ENCODE data around the gene PLEKHG1.

DNA sequence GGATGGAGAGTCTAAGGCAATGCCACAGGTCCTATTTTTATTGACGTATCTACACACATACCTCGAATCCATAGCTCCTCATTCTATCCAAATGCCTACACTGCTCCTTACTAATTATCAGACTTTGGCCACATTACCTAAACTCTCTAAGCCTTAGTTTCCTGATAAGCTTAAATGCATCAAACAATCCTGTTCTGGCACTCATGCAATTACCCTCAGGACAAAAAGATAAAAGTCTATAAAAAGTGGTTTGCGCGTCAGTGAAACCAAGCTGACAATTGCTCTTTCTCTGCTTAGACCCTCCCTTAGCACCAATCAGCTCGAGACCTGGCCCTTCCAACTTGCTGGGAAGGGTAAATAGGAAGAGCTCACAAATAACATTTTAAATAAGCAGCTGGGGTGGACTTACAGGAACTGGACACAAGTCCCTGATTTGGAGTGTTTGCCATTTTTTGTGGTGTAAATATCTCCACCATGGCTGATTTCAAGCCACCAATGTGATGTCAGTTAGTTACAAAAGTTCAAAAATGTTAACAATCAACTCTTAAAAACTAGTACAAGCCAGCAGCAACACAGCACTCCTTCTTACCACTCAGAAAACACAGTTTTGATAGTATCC lies 7.2 kb upstream of the PLEKHG1 start:
- TF ChIP-seq, protein P1, sequence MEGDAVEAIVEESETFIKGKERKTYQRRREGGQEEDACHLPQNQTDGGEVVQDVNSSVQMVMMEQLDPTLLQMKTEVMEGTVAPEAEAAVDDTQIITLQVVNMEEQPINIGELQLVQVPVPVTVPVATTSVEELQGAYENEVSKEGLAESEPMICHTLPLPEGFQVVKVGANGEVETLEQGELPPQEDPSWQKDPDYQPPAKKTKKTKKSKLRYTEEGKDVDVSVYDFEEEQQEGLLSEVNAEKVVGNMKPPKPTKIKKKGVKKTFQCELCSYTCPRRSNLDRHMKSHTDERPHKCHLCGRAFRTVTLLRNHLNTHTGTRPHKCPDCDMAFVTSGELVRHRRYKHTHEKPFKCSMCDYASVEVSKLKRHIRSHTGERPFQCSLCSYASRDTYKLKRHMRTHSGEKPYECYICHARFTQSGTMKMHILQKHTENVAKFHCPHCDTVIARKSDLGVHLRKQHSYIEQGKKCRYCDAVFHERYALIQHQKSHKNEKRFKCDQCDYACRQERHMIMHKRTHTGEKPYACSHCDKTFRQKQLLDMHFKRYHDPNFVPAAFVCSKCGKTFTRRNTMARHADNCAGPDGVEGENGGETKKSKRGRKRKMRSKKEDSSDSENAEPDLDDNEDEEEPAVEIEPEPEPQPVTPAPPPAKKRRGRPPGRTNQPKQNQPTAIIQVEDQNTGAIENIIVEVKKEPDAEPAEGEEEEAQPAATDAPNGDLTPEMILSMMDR (IDR thresholded peaks at IDR 0.05; ENCODE audit: low read depth, low read length, missing input control) = no peak
- TF ChIP-seq SP1 (IDR thresholded peaks at IDR 0.05) (no peak), YY1 (IDR thresholded peaks at IDR 0.05) (peak; percentile 53), REST (IDR thresholded peaks at IDR 0.05) (no peak), MAX (IDR thresholded peaks at IDR 0.05) (no peak), JUND (IDR thresholded peaks at IDR 0.05) (no peak)
- TF ChIP-seq, protein P2, sequence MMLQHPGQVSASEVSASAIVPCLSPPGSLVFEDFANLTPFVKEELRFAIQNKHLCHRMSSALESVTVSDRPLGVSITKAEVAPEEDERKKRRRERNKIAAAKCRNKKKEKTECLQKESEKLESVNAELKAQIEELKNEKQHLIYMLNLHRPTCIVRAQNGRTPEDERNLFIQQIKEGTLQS (IDR thresholded peaks at IDR 0.05) = no peak

All from liver (tissue), 3 donors.